AG04450 (cell line): ENCODE measurements around the gene SGSH. TPM values are rescaled to one million over a fixed set of nuclear protein-coding genes. Genes with fewer than 3 reads are reported as not detected.
"Not testable (repeated sequence)": the region's sequence is repeated elsewhere in the genome, so short reads cannot be mapped to it uniquely, and the experiment has no call there.

Experiments used
- CTCF ChIA-PET: fragments of 300-600, 350-600 bp; formaldehyde crosslinking; extraction: SDS; loops from one replicate; lab custom pipeline; 2022; ENCODE audit warnings: antibody characterized with exemption, inconsistent platforms; lab: Charles Lee
- POLR2A ChIA-PET: fragments of 350-600 bp; formaldehyde crosslinking; extraction: SDS; loops from one replicate; lab custom pipeline; 2021; ENCODE audit warnings: antibody characterized with exemption, inconsistent platforms; lab: Yijun Ruan, JAX
- DNase-seq: peaks from one replicate; pipeline ENCODE4 v3.0.0-alpha.2; 2011; ENCODE audit warnings: low read depth, low spot score
- H3K27ac ChIP-seq: one replicate; pipeline ENCODE4 v1.5.1; 2012; ENCODE audit warnings: low read depth, low read length, control low read depth
- H3K27me3 ChIP-seq: one replicate; pipeline ENCODE4 v1.6.0; 2012; ENCODE audit warnings: low read length; ENCODE audit not compliant: control insufficient read depth, insufficient read depth
- H3K4me3 ChIP-seq: 2 replicates; pipeline ENCODE4 v1.5.1; 2011; ENCODE audit warnings: mild to moderate bottlenecking, low read depth, low read length, control low read depth
- H3K9me3 ChIP-seq: 2 replicates; pipeline ENCODE4 v1.5.1; 2012; ENCODE audit warnings: low read length; ENCODE audit not compliant: control insufficient read depth, insufficient read depth
- polyA plus RNA-seq: library from polyadenylated mRNA; depleted of rRNA; stranded (reverse); fragments of >200 nt; gene quantifications from 2 replicates; pipeline ENCODE4 v1.2.3, GENCODE V29; 2011
- TF ChIP-seq, protein P1 (sequence below): IDR thresholded peaks from 2 replicates; pipeline ENCODE4 v1.5.1; 2011; ENCODE audit warnings: low read depth, low read length, control low read depth, inconsistent platforms

SGSH gene
- polyA plus RNA-seq, 1 experiment: 39.9 TPM

DNA sequence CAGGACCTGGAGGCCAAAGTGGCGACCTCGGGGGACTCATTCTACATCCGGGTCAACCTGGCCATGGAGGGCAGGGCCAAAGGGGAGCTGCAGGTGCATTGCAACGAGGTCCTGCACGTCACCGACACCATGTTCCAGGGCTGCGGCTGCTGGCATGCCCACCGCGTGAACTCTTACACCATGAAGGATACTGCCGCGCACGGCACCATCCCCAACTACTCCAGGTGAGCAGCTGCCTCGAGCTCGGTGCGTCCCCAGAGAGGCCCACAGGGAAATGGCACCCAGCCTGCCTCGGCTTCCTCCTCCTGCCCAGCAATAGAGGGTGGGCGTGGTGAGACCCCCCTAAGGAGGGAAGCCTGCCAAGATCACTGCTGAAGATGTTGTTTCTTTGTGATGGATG, 17.9 kb downstream of the SGSH start:
- DNase-seq: no peak
- TF ChIP-seq, protein P1, sequence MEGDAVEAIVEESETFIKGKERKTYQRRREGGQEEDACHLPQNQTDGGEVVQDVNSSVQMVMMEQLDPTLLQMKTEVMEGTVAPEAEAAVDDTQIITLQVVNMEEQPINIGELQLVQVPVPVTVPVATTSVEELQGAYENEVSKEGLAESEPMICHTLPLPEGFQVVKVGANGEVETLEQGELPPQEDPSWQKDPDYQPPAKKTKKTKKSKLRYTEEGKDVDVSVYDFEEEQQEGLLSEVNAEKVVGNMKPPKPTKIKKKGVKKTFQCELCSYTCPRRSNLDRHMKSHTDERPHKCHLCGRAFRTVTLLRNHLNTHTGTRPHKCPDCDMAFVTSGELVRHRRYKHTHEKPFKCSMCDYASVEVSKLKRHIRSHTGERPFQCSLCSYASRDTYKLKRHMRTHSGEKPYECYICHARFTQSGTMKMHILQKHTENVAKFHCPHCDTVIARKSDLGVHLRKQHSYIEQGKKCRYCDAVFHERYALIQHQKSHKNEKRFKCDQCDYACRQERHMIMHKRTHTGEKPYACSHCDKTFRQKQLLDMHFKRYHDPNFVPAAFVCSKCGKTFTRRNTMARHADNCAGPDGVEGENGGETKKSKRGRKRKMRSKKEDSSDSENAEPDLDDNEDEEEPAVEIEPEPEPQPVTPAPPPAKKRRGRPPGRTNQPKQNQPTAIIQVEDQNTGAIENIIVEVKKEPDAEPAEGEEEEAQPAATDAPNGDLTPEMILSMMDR: no peak
- ChIA-PET POLR2A (no interaction called here), CTCF (no interaction called here)
- no peak overlapping the region for H3K27ac ChIP-seq
- H3K27me3 ChIP-seq: no peaks in the 10 kb centered on the region
- no peaks in the 10 kb centered on the region; the same call in 1 of the 2 replicates for H3K9me3 ChIP-seq
- no peak overlapping the region for H3K4me3 ChIP-seq

DNA sequence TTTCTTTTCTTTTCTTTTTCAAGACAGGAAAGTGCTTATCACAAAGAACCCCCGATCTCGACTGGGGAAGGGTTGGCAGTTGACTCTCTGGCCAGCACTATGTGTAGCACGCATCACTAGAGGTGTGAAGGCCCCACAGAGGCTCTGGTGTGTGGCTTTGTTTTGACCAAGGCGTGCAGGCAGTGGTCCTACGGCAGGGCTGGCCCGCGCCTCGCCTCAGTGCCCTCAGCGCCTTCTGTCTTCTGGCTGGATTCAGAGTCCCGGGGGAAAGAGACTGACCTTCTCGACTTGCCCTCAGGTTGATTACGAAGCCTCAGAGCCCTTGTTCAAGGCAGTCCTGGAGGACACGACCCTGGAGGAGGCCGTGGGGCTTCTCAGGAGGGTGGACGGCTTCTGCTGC, 18.7 kb downstream of the SGSH start:
- ChIA-PET CTCF (no interaction called here), POLR2A (no interaction called here)
- H3K4me3 ChIP-seq: no peak overlapping the region
- no peak for DNase-seq
- TF ChIP-seq, protein P1: no peak
- no peaks in the 10 kb centered on the region for H3K27me3 ChIP-seq
- no peak overlapping the region for H3K27ac ChIP-seq
- H3K9me3 ChIP-seq: no peaks in the 10 kb centered on the region; the same call in 1 of the 2 replicates

DNA sequence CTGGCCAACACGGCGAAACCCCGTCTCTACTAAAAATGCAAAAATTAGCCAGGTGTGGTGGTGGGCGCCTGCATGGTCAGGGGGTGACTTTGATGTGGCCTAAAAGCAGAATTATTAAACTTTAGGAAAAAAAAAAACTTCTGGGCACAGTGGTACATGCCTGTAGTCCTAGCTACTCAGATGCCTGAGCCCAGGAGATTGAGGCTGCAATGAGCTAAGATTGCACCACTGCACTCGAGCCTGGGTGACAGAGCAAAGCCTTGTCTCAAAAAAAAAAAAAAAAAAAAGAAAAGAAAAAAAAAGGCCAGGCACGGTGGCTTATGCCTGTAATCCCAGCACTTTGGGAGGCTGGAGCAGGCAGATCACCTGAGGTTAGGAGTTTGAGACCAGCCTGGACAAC, 20.8 kb downstream of the SGSH start:
- CTCF ChIA-PET: interaction anchor here (0.7 kb wide), 2 partner anchors 10 to 118 kb away, joined by 3 to 6 read pairs; no protein-coding TSS in a partner anchor
- POLR2A ChIA-PET: interaction anchor here (0.7 kb wide), 1 partner anchor 98 kb away, joined by 7 read pairs; the partner anchor contains the start of gene GAA
- H3K9me3 ChIP-seq: peaks cover 12% of the 10 kb centered on the region; the same call in 1 of the 2 replicates
- not testable (repeated sequence) for H3K27ac ChIP-seq, H3K4me3 ChIP-seq, H3K27me3 ChIP-seq, DNase-seq

DNA sequence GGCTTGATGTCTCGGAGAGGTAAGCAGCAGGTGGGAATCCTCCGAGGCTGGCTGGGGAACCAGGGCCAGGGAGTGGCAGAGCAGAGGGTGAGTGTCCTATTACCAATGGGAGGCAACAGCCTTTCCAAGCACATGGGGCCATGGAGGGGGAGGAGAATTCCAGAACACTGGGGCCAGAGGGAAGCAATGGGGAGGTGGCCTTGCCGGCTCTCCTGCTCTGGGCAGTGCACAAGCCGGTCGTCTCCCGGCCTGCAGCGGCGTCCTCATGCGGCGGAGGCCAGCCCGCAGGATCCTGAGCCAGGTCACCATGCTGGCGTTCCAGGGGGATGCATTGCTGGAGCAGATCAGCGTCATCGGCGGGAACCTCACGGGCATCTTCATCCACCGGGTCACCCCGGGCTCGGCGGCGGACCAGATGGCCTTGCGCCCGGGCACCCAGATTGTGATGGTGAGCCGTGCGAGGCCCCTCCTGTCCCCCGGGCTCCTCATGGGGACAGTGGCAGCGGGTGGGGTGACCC, 21.9 kb downstream of the SGSH start:
- H3K9me3 ChIP-seq: peaks cover 12% of the 10 kb centered on the region; the same call in 1 of the 2 replicates
- peaks cover 10% of the 10 kb centered on the region for H3K27me3 ChIP-seq
- no peak overlapping the region for H3K4me3 ChIP-seq
- CTCF ChIA-PET: no interaction called here
- H3K27ac ChIP-seq: no peak overlapping the region
- no peak for DNase-seq
- POLR2A ChIA-PET: interaction anchor here (0.7 kb wide), 1 partner anchor 22 kb away, joined by 3 read pairs; the partner anchor contains the start of genes SGSH and SLC26A11
- TF ChIP-seq, protein P1: no peak

DNA sequence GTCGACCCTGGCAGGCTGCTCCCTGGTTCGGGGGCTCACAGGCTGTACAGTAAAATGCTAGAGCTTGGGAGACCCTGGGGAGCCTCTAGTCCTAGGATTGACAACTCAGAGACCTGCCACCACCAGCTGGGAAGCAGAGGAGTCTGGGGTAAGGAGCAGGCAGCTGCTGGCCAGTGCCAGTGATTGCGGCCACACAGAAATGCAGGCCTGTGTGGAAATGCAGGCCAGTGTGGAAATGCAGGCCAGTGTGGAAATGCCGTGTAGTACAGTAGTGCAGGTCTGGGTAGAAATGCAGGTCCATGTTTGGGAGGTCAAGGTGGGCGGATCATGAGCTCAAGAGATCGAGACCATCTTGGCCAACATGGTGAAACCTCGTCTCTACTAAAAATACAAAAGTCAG, 23.5 kb downstream of the SGSH start:
- ChIA-PET CTCF (interaction anchor here (0.8 to 1.1 kb wide), 4 partner anchors 9 to 111 kb away, joined by 3 read pairs; no protein-coding TSS in a partner anchor), POLR2A (interaction anchor here (0.6 kb wide), 1 partner anchor 11 kb away, joined by 4 read pairs; no protein-coding TSS in a partner anchor)
- DNase-seq: no peak
- Histone ChIP-seq H3K27me3 (peaks cover 15% of the 10 kb centered on the region), H3K9me3 (peaks cover 12% of the 10 kb centered on the region; the same call in 1 of the 2 replicates), H3K4me3 (no peak overlapping the region), H3K27ac (no peak overlapping the region)
- TF ChIP-seq, protein P1: no peak
